Liver (tissue), 3 donors: Measurements from ENCODE around the gene ZSCAN25.

ENCODE experiments used
- EGR1 ChIP-seq, 2 donors: IDR thresholded peaks; 2 replicates each; pipeline ENCODE4 v1.6.1; 2016 to 2018; ENCODE audit warnings: antibody characterized with exemption in 2 of 2, low read depth in 2 of 2
- GABPA ChIP-seq, 2 donors: IDR thresholded peaks in 1 of 2; conservative IDR thresholded peaks in 1 of 2; 2 replicates each; pipeline ENCODE4 v1.6.1; 2016; ENCODE audit warnings: antibody characterized with exemption in 2 of 2, mild to moderate bottlenecking in 1 of 2, moderate library complexity in 1 of 2
- JUND ChIP-seq, 2 donors: IDR thresholded peaks; 2 replicates each; pipeline ENCODE4 v1.6.1; 2016; ENCODE audit warnings: antibody characterized with exemption in 2 of 2
- MAX ChIP-seq: IDR thresholded peaks from 2 replicates; pipeline ENCODE4 v1.6.1; 2016; ENCODE audit warnings: antibody characterized with exemption
- RAD21 ChIP-seq, 2 donors: IDR thresholded peaks; 2 replicates each; pipeline ENCODE4 v1.6.1; 2016; ENCODE audit warnings: antibody characterized with exemption in 2 of 2, mild to moderate bottlenecking in 2 of 2
- RXRA ChIP-seq, 2 donors: IDR thresholded peaks; 2 replicates each; pipeline ENCODE4 v1.6.1; 2017 to 2018; ENCODE audit warnings: antibody characterized with exemption in 2 of 2, mild to moderate bottlenecking in 1 of 2
- SP1 ChIP-seq: IDR thresholded peaks from 2 replicates; pipeline ENCODE4 v1.6.1; 2018; ENCODE audit warnings: antibody characterized with exemption, mild to moderate bottlenecking
- TAF1 ChIP-seq: conservative IDR thresholded peaks from 2 replicates; pipeline ENCODE4 v1.6.1; 2016; ENCODE audit warnings: antibody characterized with exemption, mild to moderate bottlenecking
- YY1 ChIP-seq: IDR thresholded peaks from 2 replicates; pipeline ENCODE4 v1.6.1; 2016; ENCODE audit warnings: antibody characterized with exemption, mild to moderate bottlenecking
- TF ChIP-seq, protein P1 (sequence below): fragments of 150-350 bp; IDR thresholded peaks from 2 replicates; pipeline ENCODE4 v1.5.1; 2017; ENCODE audit warnings: improper control_type of control experiment, low read depth, low read length; ENCODE audit not compliant: missing input control
- donor health status: healthy.
- donor health status: healthy.

GRCh38 chr7:99631295-99632109, 14.8 kb downstream of the ZSCAN25 start:
- peak in 1 of 2 donors; percentile 67 for TF ChIP-seq RAD21 (IDR thresholded peaks at IDR 0.05)
- TF ChIP-seq, protein P1, sequence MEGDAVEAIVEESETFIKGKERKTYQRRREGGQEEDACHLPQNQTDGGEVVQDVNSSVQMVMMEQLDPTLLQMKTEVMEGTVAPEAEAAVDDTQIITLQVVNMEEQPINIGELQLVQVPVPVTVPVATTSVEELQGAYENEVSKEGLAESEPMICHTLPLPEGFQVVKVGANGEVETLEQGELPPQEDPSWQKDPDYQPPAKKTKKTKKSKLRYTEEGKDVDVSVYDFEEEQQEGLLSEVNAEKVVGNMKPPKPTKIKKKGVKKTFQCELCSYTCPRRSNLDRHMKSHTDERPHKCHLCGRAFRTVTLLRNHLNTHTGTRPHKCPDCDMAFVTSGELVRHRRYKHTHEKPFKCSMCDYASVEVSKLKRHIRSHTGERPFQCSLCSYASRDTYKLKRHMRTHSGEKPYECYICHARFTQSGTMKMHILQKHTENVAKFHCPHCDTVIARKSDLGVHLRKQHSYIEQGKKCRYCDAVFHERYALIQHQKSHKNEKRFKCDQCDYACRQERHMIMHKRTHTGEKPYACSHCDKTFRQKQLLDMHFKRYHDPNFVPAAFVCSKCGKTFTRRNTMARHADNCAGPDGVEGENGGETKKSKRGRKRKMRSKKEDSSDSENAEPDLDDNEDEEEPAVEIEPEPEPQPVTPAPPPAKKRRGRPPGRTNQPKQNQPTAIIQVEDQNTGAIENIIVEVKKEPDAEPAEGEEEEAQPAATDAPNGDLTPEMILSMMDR = peak; percentile 13
- TF ChIP-seq MAX = no peak
- no peak for TF ChIP-seq SP1
- TF ChIP-seq RXRA (IDR thresholded peaks at IDR 0.05) = peak in 1 of 2 donors; percentile 46
- TF ChIP-seq JUND (IDR thresholded peaks at IDR 0.05) = no peak
- no peak for TF ChIP-seq TAF1
- TF ChIP-seq GABPA (IDR thresholded peaks at IDR 0.05 in 1 of 2, conservative IDR thresholded peaks at IDR 0.05 in 1 of 2) = no peak
- TF ChIP-seq EGR1 (IDR thresholded peaks at IDR 0.05; ENCODE audit: low read depth in 2 of 2) = no peak
- TF ChIP-seq YY1 = no peak
